Measurements from ENCODE around the gene PLAC1. TPM values are rescaled to one million over a fixed set of nuclear protein-coding genes. Genes with fewer than 3 reads are reported as not detected.

PLAC1 gene
- total RNA-seq, 1 experiment from 2014 or later = 2.7 TPM

GRCh38 chrX:134683351-134684005, 25.2 kb upstream of the PLAC1 start:
- POLR2A ChIA-PET = no interaction called here
- Histone ChIP-seq H3K4me3 (ENCODE audit: low read depth, low read length) (no peak overlapping the region), H3K4me1 (no peaks in the 10 kb centered on the region), H3K27me3 (replicated peaks; ENCODE audit: control insufficient read depth, insufficient read depth, low read length) (no peaks in the 10 kb centered on the region), H3K9me3 (no peaks in the 10 kb centered on the region), H3K36me3 (ENCODE audit: control insufficient read depth, insufficient read depth, low read length) (no peaks in the 10 kb centered on the region)
- intact Hi-C loops (cut with micrococcal nuclease; ENCODE audit: unreplicated experiment) = no loop called here
- BruUV-seq (replicated peaks) = no TSS peak
- Mint-ChIP-seq H3K27me3 (ENCODE audit: insufficient read depth, unreplicated experiment) (no peaks in the 10 kb centered on the region), H3K9me3 (ENCODE audit: unreplicated experiment) (no peaks in the 10 kb centered on the region), H3K4me3 (ENCODE audit: unreplicated experiment) (no peak overlapping the region), H3K4me1 (ENCODE audit: low read depth, unreplicated experiment) (no peaks in the 10 kb centered on the region), H3K27ac (ENCODE audit: unreplicated experiment) (no peak overlapping the region), H3K36me3 (ENCODE audit: insufficient read depth, unreplicated experiment) (no peaks in the 10 kb centered on the region)
- CTCF ChIA-PET = no interaction called here
- DNase-seq = no peak
- TF ChIP-seq CTCF (IDR thresholded peaks at IDR 0.05; ENCODE audit: insufficient read depth in 1 of 2, low read depth in 1 of 2, low read length in 1 of 2, severe bottlenecking in 1 of 2, unreplicated experiment in 1 of 2) = no peak

- Mint-ChIP-seq H3K27ac (ENCODE audit: unreplicated experiment) (no peak overlapping the region), H3K4me3 (ENCODE audit: unreplicated experiment) (no peak overlapping the region), H3K4me1 (ENCODE audit: low read depth, unreplicated experiment) (no peaks in the 10 kb centered on the region), H3K27me3 (ENCODE audit: insufficient read depth, unreplicated experiment) (no peaks in the 10 kb centered on the region), H3K9me3 (ENCODE audit: unreplicated experiment) (no peaks in the 10 kb centered on the region), H3K36me3 (ENCODE audit: insufficient read depth, unreplicated experiment) (no peaks in the 10 kb centered on the region)
- CTCF ChIA-PET = no interaction called here
- Histone ChIP-seq H3K4me1 (no peaks in the 10 kb centered on the region), H3K9me3 (no peaks in the 10 kb centered on the region), H3K4me3 (ENCODE audit: low read depth, low read length) (no peak overlapping the region), H3K36me3 (ENCODE audit: control insufficient read depth, insufficient read depth, low read length) (no peaks in the 10 kb centered on the region), H3K27me3 (replicated peaks; ENCODE audit: control insufficient read depth, insufficient read depth, low read length) (no peaks in the 10 kb centered on the region)
- no peak for TF ChIP-seq CTCF (IDR thresholded peaks at IDR 0.05; ENCODE audit: insufficient read depth in 1 of 2, low read depth in 1 of 2, low read length in 1 of 2, severe bottlenecking in 1 of 2, unreplicated experiment in 1 of 2)
- POLR2A ChIA-PET = no interaction called here
- intact Hi-C loops (cut with micrococcal nuclease; ENCODE audit: unreplicated experiment) = no loop called here
- no peak for DNase-seq
- no TSS peak for BruUV-seq (replicated peaks)
Observed at GRCh38 chrX:134682081-134682480, 23.8 kb upstream of the PLAC1 start.

DNA sequence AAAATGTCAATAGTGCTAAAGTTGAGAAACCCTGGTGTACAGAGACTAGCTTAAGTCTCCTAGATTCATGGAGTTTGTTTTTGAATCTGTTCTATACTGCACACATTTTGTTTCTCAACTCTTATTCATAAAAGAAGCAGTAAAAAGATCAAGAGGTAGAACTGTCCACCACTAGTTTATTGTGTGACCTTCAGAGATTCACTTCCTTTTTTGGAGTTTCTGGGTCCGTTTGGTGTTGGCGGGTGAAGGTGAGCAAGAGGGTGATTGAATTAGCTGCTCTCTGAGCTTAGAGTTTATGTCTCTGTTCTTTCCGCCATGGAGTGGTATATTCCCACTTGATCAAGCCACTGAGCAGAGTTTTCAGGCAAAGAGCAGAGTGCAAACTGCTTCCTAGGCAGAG, 21.4 kb upstream of the PLAC1 start:
- CTCF ChIA-PET = no interaction called here
- DNase-seq = no peak
- H3K27ac Mint-ChIP-seq (ENCODE audit: unreplicated experiment) = no peak overlapping the region
- Histone ChIP-seq H3K36me3 (ENCODE audit: control insufficient read depth, insufficient read depth, low read length) (no peaks in the 10 kb centered on the region), H3K4me3 (ENCODE audit: low read depth, low read length) (no peak overlapping the region), H3K9me3 (no peaks in the 10 kb centered on the region), H3K4me1 (no peaks in the 10 kb centered on the region), H3K27me3 (replicated peaks; ENCODE audit: control insufficient read depth, insufficient read depth, low read length) (no peaks in the 10 kb centered on the region)
- BruUV-seq (replicated peaks) = no TSS peak
- POLR2A ChIA-PET = no interaction called here
- intact Hi-C loops (cut with micrococcal nuclease; ENCODE audit: unreplicated experiment) = no loop called here
- no peak for TF ChIP-seq CTCF (IDR thresholded peaks at IDR 0.05; ENCODE audit: insufficient read depth in 1 of 2, low read depth in 1 of 2, low read length in 1 of 2, severe bottlenecking in 1 of 2, unreplicated experiment in 1 of 2)
- no peak overlapping the region for H3K4me3 Mint-ChIP-seq (ENCODE audit: unreplicated experiment)
- no peaks in the 10 kb centered on the region for H3K4me1 Mint-ChIP-seq (ENCODE audit: low read depth, unreplicated experiment)
- no peaks in the 10 kb centered on the region for H3K9me3 Mint-ChIP-seq (ENCODE audit: unreplicated experiment)
- H3K36me3 Mint-ChIP-seq (ENCODE audit: insufficient read depth, unreplicated experiment) = no peaks in the 10 kb centered on the region
- no peaks in the 10 kb centered on the region for H3K27me3 Mint-ChIP-seq (ENCODE audit: insufficient read depth, unreplicated experiment)

Data from Caco-2 (cell line).